Ovary (tissue), 3 donors: ENCODE measurements around the gene DNAJC21.

Experiments
- CTCF ChIP-seq, 3 donors: fragments of 450-650 bp in 2 of 3; fragments of 200-600 bp in 1 of 3; IDR thresholded peaks; one replicate each; pipeline versions ENCODE4 v1.5.1 to v1.8.0; 2016 to 2022; ENCODE audit warnings: antibody characterized with exemption in 3 of 3, mild to moderate bottlenecking in 1 of 3
- EP300 ChIP-seq: sonication (generic); formaldehyde crosslinking; IDR thresholded peaks from one replicate; pipeline ENCODE4 v1.6.1; 2017; ENCODE audit warnings: antibody characterized with exemption
- POLR2A ChIP-seq: fragments of 450-650 bp; IDR thresholded peaks from one replicate; pipeline ENCODE4 v1.6.1; 2017; ENCODE audit warnings: antibody characterized with exemption, mild to moderate bottlenecking, moderate library complexity
- donor health status: DM: no; HTN: no; CAD: no.

GRCh38 chr5:35004200-35004599 lies 74.8 kb downstream of the DNAJC21 start:
- no peak for TF ChIP-seq CTCF (IDR thresholded peaks at IDR 0.05)
- TF ChIP-seq POLR2A = no peak
- TF ChIP-seq EP300 = no peak
